ENCODE results near the gene EMP1. TPM values are rescaled to one million over a fixed set of nuclear protein-coding genes. Genes with fewer than 3 reads are reported as not detected.

EMP1 gene
- total RNA-seq, 1 donor from 2014 or later = 273 TPM

DNA sequence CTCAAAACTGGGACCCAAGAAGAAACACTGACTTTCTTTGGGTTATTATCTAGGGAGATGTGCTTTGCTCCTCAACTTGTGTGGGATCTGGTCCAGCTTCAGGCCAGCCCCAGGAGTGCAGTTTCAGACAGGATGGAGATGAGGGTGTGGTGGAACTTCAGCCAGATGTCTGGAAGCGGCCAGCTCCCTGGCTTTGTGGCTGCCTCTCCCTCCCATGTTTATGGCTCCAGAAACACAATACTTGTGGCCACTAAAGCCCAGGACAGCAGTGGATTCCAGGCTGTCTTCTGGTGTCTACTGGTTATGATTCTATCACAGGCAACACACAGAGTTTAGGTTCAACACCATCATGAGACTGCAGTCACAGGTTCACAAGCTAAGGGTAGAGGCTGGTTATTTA, 44.2 kb upstream of the EMP1 start:
- no peak overlapping the region for H3K4me3 Mint-ChIP-seq (ENCODE audit: unreplicated experiment)
- H3K9me3 Mint-ChIP-seq (ENCODE audit: unreplicated experiment) = no peaks in the 10 kb centered on the region
- no peak for TF ChIP-seq CTCF (IDR thresholded peaks at IDR 0.05; ENCODE audit: unreplicated experiment)
- H3K4me1 Mint-ChIP-seq (ENCODE audit: unreplicated experiment) = peaks cover 8% of the 10 kb centered on the region
- H3K36me3 Mint-ChIP-seq (ENCODE audit: low read depth, unreplicated experiment) = no peaks in the 10 kb centered on the region
- no peak overlapping the region for H3K27ac Mint-ChIP-seq (ENCODE audit: unreplicated experiment)
- no peak for DNase-seq (ENCODE audit: low spot score)
- peaks cover 2% of the 10 kb centered on the region for H3K27me3 Mint-ChIP-seq (ENCODE audit: unreplicated experiment)

- Mint-ChIP-seq H3K4me3 (ENCODE audit: unreplicated experiment) (no peak overlapping the region), H3K36me3 (ENCODE audit: low read depth, unreplicated experiment) (no peaks in the 10 kb centered on the region), H3K4me1 (ENCODE audit: unreplicated experiment) (peaks cover 8% of the 10 kb centered on the region), H3K9me3 (ENCODE audit: unreplicated experiment) (no peaks in the 10 kb centered on the region), H3K27me3 (ENCODE audit: unreplicated experiment) (no peaks in the 10 kb centered on the region), H3K27ac (ENCODE audit: unreplicated experiment) (no peak overlapping the region)
- TF ChIP-seq CTCF (IDR thresholded peaks at IDR 0.05; ENCODE audit: unreplicated experiment) = no peak
- no peak for DNase-seq (ENCODE audit: low spot score)
Observed at GRCh38 chr12:13152756-13153155, 43.8 kb upstream of the EMP1 start.

DNA sequence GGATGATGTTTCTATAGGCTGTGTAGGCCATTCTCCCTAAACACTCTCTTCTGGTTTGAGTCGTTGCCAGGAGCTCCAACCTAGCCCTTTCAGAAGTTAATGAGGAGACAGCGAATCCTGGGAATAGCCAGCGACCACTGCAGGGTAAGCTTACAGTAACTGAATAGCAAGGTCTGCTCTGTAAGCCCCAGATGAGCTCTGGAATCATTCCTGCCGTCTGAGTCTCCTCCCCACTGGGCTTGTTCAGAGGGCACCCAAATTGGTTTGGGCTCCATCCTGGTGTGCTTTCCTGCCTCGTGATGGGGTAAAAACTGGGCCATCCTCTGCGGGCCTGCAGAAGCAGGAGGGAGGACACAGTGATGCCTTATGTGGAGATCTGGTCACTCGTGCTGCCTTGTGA, 43.3 kb upstream of the EMP1 start:
- no peaks in the 10 kb centered on the region for H3K27me3 Mint-ChIP-seq (ENCODE audit: unreplicated experiment)

DNA sequence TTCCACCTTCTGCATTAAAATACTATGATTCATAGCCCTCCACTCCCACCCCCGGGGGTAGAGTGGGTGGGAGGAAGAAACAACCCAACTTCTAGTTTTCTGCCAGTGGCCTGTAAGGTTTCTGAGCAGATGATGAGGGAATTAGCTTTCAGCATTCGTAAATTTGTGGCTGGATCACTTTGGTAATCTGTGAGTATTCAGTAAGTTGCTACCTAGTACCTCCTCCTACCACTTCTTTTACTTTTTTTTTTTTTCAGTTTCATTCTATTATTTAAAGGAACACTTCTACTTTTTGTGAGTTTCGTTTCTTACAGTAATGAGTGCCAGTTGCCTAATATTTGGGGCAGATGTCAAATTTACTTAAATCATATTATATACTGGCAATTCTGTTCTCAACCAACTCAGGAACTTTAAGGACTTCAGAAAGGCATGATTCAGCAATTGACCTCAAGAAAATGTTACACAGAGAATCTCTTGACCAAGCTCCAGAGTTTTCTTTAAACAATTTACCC, 42.4 kb upstream of the EMP1 start:
- Mint-ChIP-seq H3K4me3 (ENCODE audit: unreplicated experiment) (no peak overlapping the region), H3K4me1 (ENCODE audit: unreplicated experiment) (peaks cover 3% of the 10 kb centered on the region), H3K9me3 (ENCODE audit: unreplicated experiment) (no peaks in the 10 kb centered on the region), H3K27me3 (ENCODE audit: unreplicated experiment) (no peaks in the 10 kb centered on the region), H3K36me3 (ENCODE audit: low read depth, unreplicated experiment) (no peaks in the 10 kb centered on the region), H3K27ac (ENCODE audit: unreplicated experiment) (no peak overlapping the region)
- no peak for DNase-seq (ENCODE audit: low spot score)
- no peak for TF ChIP-seq CTCF (IDR thresholded peaks at IDR 0.05; ENCODE audit: unreplicated experiment)

More for the DNA sequence above, 43.3 kb upstream of the EMP1 start:
- no peak for DNase-seq (ENCODE audit: low spot score)
- no peak overlapping the region for H3K4me3 Mint-ChIP-seq (ENCODE audit: unreplicated experiment)
- H3K27ac Mint-ChIP-seq (ENCODE audit: unreplicated experiment) = no peak overlapping the region
- H3K9me3 Mint-ChIP-seq (ENCODE audit: unreplicated experiment) = no peaks in the 10 kb centered on the region
- H3K36me3 Mint-ChIP-seq (ENCODE audit: low read depth, unreplicated experiment) = no peaks in the 10 kb centered on the region
- peaks cover 4% of the 10 kb centered on the region for H3K4me1 Mint-ChIP-seq (ENCODE audit: unreplicated experiment)
- no peak for TF ChIP-seq CTCF (IDR thresholded peaks at IDR 0.05; ENCODE audit: unreplicated experiment)

DNA sequence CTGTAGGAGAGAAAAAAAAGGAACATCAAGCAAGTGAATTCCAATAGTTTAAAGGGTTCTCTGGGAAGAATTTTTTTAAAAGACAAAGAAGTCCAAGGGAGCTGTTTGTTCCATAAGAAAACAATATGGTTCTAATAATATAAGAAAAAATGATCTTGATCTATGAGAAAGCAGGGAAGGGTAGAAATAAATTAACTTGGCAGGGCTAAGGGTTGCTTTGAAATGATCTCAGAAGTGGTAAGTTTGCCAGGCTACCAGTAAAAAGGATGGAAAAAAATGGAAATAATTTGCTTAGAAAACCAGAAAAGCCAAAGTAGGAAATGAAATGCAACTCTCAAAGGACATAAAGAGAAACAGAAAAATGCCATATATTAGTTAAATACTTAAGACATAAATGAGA, 41.7 kb upstream of the EMP1 start:
- TF ChIP-seq CTCF (IDR thresholded peaks at IDR 0.05; ENCODE audit: unreplicated experiment) = no peak
- H3K4me3 Mint-ChIP-seq (ENCODE audit: unreplicated experiment) = no peak overlapping the region
- no peak overlapping the region for H3K27ac Mint-ChIP-seq (ENCODE audit: unreplicated experiment)
- no peaks in the 10 kb centered on the region for H3K27me3 Mint-ChIP-seq (ENCODE audit: unreplicated experiment)
- no peaks in the 10 kb centered on the region for H3K36me3 Mint-ChIP-seq (ENCODE audit: low read depth, unreplicated experiment)
- DNase-seq (ENCODE audit: low spot score) = no peak
- peaks cover 3% of the 10 kb centered on the region for H3K4me1 Mint-ChIP-seq (ENCODE audit: unreplicated experiment)
- H3K9me3 Mint-ChIP-seq (ENCODE audit: unreplicated experiment) = no peaks in the 10 kb centered on the region
